CD4-positive, alpha-beta T cell (primary cell): ENCODE data around the gene DMRT3. TPM values are rescaled to one million over a fixed set of nuclear protein-coding genes. Genes with fewer than 3 reads are reported as not detected.

Source experiments
- ATAC-seq: fragments of 200-7000 bp; cut with Tn5 transposase; one replicate; pipeline ENCODE4 v1.10.0; 2022; ENCODE audit warnings: mild to moderate bottlenecking; ENCODE audit not compliant: poor library complexity
- CTCF ChIA-PET: fragments of 350-600 bp; sonication (Branson Sonifier 250); formaldehyde crosslinking; loops from one replicate; lab custom pipeline; 2021; ENCODE audit warnings: antibody characterized with exemption, inconsistent platforms; lab: Charles Lee
- POLR2A ChIA-PET: fragments of 350-600 bp; sonication (Branson Sonifier 250); formaldehyde crosslinking; loops from one replicate; lab custom pipeline; 2021; ENCODE audit warnings: antibody characterized with exemption, inconsistent platforms; lab: Charles Lee
- DNase-seq, 14 experiments: peaks; one replicate each; pipeline ENCODE4 v3.0.0-alpha.2; 2013 to 2020; ENCODE audit warnings: mixed read lengths in 2 of 14
- H3K27ac ChIP-seq, 2 donors: one replicate each; pipeline versions ENCODE4 v1.5.1 to v1.7.0; 2013; ENCODE audit warnings: low read length in 2 of 2, low read depth in 1 of 2, mild to moderate bottlenecking in 1 of 2
- H3K27me3 ChIP-seq, 2 experiments: 1 replicate in 1 of 2; 2 replicates in 1 of 2; pipeline versions ENCODE4 v1.6.1 to v1.7.0; 2013; ENCODE audit warnings: low read length in 2 of 2, control low read depth in 1 of 2, mild to moderate bottlenecking in 1 of 2, moderate library complexity in 1 of 2; ENCODE audit not compliant: insufficient read depth in 2 of 2, control insufficient read depth in 1 of 2
- H3K36me3 ChIP-seq: one replicate; pipeline ENCODE4 v1.6.1; 2013; ENCODE audit warnings: low read length, control low read depth; ENCODE audit not compliant: insufficient read depth
- H3K4me1 ChIP-seq: one replicate; pipeline ENCODE4 v1.6.1; 2013; ENCODE audit warnings: low read length, control low read depth; ENCODE audit not compliant: insufficient read depth
- H3K4me3 ChIP-seq: one replicate; pipeline ENCODE4 v1.5.1; 2013; ENCODE audit warnings: mild to moderate bottlenecking, low read length, moderate library complexity
- H3K9me3 ChIP-seq, 2 experiments: 1 replicate in 1 of 2; 2 replicates in 1 of 2; pipeline versions ENCODE4 v1.6.1 to v1.7.0; 2013; ENCODE audit warnings: low read length in 2 of 2, mild to moderate bottlenecking in 2 of 2, control low read depth in 1 of 2, moderate library complexity in 1 of 2; ENCODE audit not compliant: control insufficient read depth in 1 of 2, insufficient read depth in 1 of 2
- H3K27ac Mint-ChIP-seq: one replicate; pipeline ENCODE4 v1.8.0; 2020; ENCODE audit warnings: mixed read lengths
- H3K27me3 Mint-ChIP-seq: one replicate; pipeline ENCODE4 v1.8.0; 2021; ENCODE audit warnings: mixed read lengths
- H3K36me3 Mint-ChIP-seq: one replicate; pipeline ENCODE4 v1.8.0; 2021; ENCODE audit warnings: low read depth, mixed read lengths
- H3K4me1 Mint-ChIP-seq: one replicate; pipeline ENCODE4 v1.8.0; 2021; ENCODE audit warnings: low read depth, mixed read lengths
- H3K4me3 Mint-ChIP-seq: one replicate; pipeline ENCODE4 v1.8.0; 2020; ENCODE audit warnings: mild to moderate bottlenecking, mixed read lengths
- H3K9me3 Mint-ChIP-seq: one replicate; pipeline ENCODE4 v1.8.0; 2020; ENCODE audit warnings: mixed read lengths
- intact Hi-C, 2 experiments: fragments of 100-400 bp; cut with DNase I in 1 of 2; cut with micrococcal nuclease in 1 of 2; formaldehyde crosslinking; loops; one replicate each; pipeline versions ENCODE4 v1.15.1 to v1.9.0; 2023 to 2025; cut with DNase I, micrococcal nuclease
- total RNA-seq, 174 experiments: library from RNA in 2 of 174; stranded (reverse) in 2 of 174; gene quantifications; one replicate each; pipeline ENCODE4 v1.2.3 and lab custom pipeline; 2021 to 2026
- TF ChIP-seq, protein P1 (sequence below): fragments of 200-600 bp; IDR thresholded peaks from one replicate; pipeline ENCODE4 v1.8.0; 2022; ENCODE audit warnings: antibody characterized with exemption, mild to moderate bottlenecking

DMRT3 gene
- total RNA-seq, 2 experiments from 2014 or later: not detected

- Histone ChIP-seq H3K4me1 (peaks cover 4% of the 10 kb centered on the region), H3K4me3 (no peak overlapping the region), H3K27me3 (peaks cover 5 to 9% of the 10 kb centered on the region in 2 experiments), H3K27ac (no peak overlapping the region), H3K9me3 (no peaks in the 10 kb centered on the region), H3K36me3 (no peaks in the 10 kb centered on the region)
- H3K27ac Mint-ChIP-seq: no peak overlapping the region
- intact Hi-C loops: no loop called here
- CTCF ChIA-PET: no interaction called here
- DNase-seq (peak in 2 of 14 experiments; percentile 27 to 33), ATAC-seq (no peak)
- POLR2A ChIA-PET: no interaction called here
- no peaks in the 10 kb centered on the region for H3K9me3 Mint-ChIP-seq
- TF ChIP-seq, protein P1, sequence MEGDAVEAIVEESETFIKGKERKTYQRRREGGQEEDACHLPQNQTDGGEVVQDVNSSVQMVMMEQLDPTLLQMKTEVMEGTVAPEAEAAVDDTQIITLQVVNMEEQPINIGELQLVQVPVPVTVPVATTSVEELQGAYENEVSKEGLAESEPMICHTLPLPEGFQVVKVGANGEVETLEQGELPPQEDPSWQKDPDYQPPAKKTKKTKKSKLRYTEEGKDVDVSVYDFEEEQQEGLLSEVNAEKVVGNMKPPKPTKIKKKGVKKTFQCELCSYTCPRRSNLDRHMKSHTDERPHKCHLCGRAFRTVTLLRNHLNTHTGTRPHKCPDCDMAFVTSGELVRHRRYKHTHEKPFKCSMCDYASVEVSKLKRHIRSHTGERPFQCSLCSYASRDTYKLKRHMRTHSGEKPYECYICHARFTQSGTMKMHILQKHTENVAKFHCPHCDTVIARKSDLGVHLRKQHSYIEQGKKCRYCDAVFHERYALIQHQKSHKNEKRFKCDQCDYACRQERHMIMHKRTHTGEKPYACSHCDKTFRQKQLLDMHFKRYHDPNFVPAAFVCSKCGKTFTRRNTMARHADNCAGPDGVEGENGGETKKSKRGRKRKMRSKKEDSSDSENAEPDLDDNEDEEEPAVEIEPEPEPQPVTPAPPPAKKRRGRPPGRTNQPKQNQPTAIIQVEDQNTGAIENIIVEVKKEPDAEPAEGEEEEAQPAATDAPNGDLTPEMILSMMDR: no peak
- H3K36me3 Mint-ChIP-seq: no peaks in the 10 kb centered on the region
- H3K27me3 Mint-ChIP-seq: peaks cover 55% of the 10 kb centered on the region
- no peaks in the 10 kb centered on the region for H3K4me1 Mint-ChIP-seq
- no peak overlapping the region for H3K4me3 Mint-ChIP-seq
These were observed 36.6 kb downstream of the DMRT3 start for GRCh38 chr9:1013021-1013420.

- Mint-ChIP-seq H3K27me3 (peaks cover 55% of the 10 kb centered on the region), H3K36me3 (no peaks in the 10 kb centered on the region), H3K9me3 (no peaks in the 10 kb centered on the region), H3K27ac (no peak overlapping the region), H3K4me1 (no peaks in the 10 kb centered on the region), H3K4me3 (no peak overlapping the region)
- TF ChIP-seq, protein P1: no peak
- H3K27ac ChIP-seq: no peak overlapping the region
- DNase-seq (no peak), ATAC-seq (no peak)
- peaks cover 1% of the 10 kb centered on the region for H3K4me1 ChIP-seq
- intact Hi-C loops: no loop called here
- H3K9me3 ChIP-seq: no peaks in the 10 kb centered on the region
- no peak overlapping the region for H3K4me3 ChIP-seq
- H3K27me3 ChIP-seq: peaks cover 7 to 11% of the 10 kb centered on the region in 2 experiments
- ChIA-PET CTCF (no interaction called here), POLR2A (no interaction called here)
- no peaks in the 10 kb centered on the region for H3K36me3 ChIP-seq
These were observed 37.8 kb downstream of the DMRT3 start for GRCh38 chr9:1014225-1014624.

GRCh38 chr9:1014640-1015039 lies 38.2 kb downstream of the DMRT3 start:
- Mint-ChIP-seq H3K4me3 (no peak overlapping the region), H3K36me3 (no peaks in the 10 kb centered on the region), H3K27ac (no peak overlapping the region), H3K9me3 (no peaks in the 10 kb centered on the region), H3K4me1 (no peaks in the 10 kb centered on the region), H3K27me3 (peaks cover 53% of the 10 kb centered on the region)
- CTCF ChIA-PET: no interaction called here
- DNase-seq (no peak), ATAC-seq (no peak)
- intact Hi-C loops: no loop called here
- POLR2A ChIA-PET: no interaction called here
- TF ChIP-seq, protein P1: no peak
- Histone ChIP-seq H3K36me3 (no peaks in the 10 kb centered on the region), H3K4me3 (no peak overlapping the region), H3K27ac (no peak overlapping the region), H3K27me3 (peaks cover 4 to 13% of the 10 kb centered on the region in 2 experiments), H3K9me3 (no peaks in the 10 kb centered on the region), H3K4me1 (no peaks in the 10 kb centered on the region)
